Thymus (tissue), 11 donors: ENCODE measurements around the gene TOMM6. TPM values are rescaled to one million over a fixed set of nuclear protein-coding genes. Genes with fewer than 3 reads are reported as not detected.
"Not testable (repeated sequence)": the region's sequence is repeated elsewhere in the genome, so short reads cannot be mapped to it uniquely, and the experiment has no call there.

Source experiments
- DNase-seq, 9 donors: peaks; one replicate each; pipeline ENCODE4 v3.0.0-alpha.2; 2013; ENCODE audit warnings: low spot score in 9 of 9, low read depth in 6 of 9, missing footprints in 1 of 9
- H3K27ac ChIP-seq, 2 donors: one replicate each; pipeline ENCODE4 v1.5.1; 2013; ENCODE audit warnings: control low read depth in 1 of 2, low read depth in 1 of 2, low read length in 1 of 2, mild to moderate bottlenecking in 1 of 2, moderate library complexity in 1 of 2
- H3K27me3 ChIP-seq, 2 donors: one replicate each; pipeline ENCODE4 v1.5.1; 2013; ENCODE audit warnings: low read length in 1 of 2; ENCODE audit not compliant: control insufficient read depth in 2 of 2, insufficient read depth in 1 of 2
- H3K36me3 ChIP-seq, 2 donors: one replicate each; pipeline ENCODE4 v1.5.1; 2013; ENCODE audit warnings: low read length in 1 of 2, mild to moderate bottlenecking in 1 of 2, moderate library complexity in 1 of 2; ENCODE audit not compliant: control insufficient read depth in 2 of 2, insufficient read depth in 2 of 2
- H3K4me1 ChIP-seq, 2 donors: one replicate each; pipeline ENCODE4 v1.5.1; 2013; ENCODE audit warnings: low read length in 2 of 2; ENCODE audit not compliant: control insufficient read depth in 2 of 2, insufficient read depth in 2 of 2
- H3K4me3 ChIP-seq, 2 donors: one replicate each; pipeline ENCODE4 v1.5.1; 2013; ENCODE audit warnings: low read length in 2 of 2, control low read depth in 1 of 2, mild to moderate bottlenecking in 1 of 2
- H3K9me3 ChIP-seq, 2 donors: one replicate each; pipeline ENCODE4 v1.5.1; 2013; ENCODE audit warnings: low read length in 1 of 2, mild to moderate bottlenecking in 1 of 2; ENCODE audit not compliant: control insufficient read depth in 2 of 2, insufficient read depth in 1 of 2
- WGBS: extraction: QIAGEN DNeasy Blood & Tissue Kit; methylation state at CpG from one replicate; pipeline ENCODE4 v1.1.7; 2013; 5-methylcytosine and 5-hydroxymethylcytosine counted together
- polyA plus RNA-seq: library from polyadenylated mRNA; stranded (reverse); fragments of 200-250 nt; gene quantifications from one replicate; pipeline ENCODE4 v1.2.3, GENCODE V29; 2013
- total RNA-seq: library from RNA; stranded (reverse); fragments of 120-200 nt; gene quantifications from one replicate; pipeline ENCODE4 v1.2.4, GENCODE V29; 2013
- donor health status: healthy.

TOMM6 gene
- total and polyA plus RNA-seq, 2 donors, result 216 to 347 TPM

GRCh38 chr6:41758641-41759035 is 28.9 kb upstream of the TOMM6 start:
- Histone ChIP-seq H3K36me3 (no peaks in the 10 kb centered on the region), H3K27me3 (peaks cover 0 to 2% of the 10 kb centered on the region in 2 donors), H3K4me3 (no peak overlapping the region), H3K4me1 (peaks cover 3 to 9% of the 10 kb centered on the region in 2 donors), H3K9me3 (no peaks in the 10 kb centered on the region), H3K27ac (no peak overlapping the region)
- no peak for DNase-seq
- 98% methylated on average over 6 of the region's 6 CpGs for WGBS

DNA sequence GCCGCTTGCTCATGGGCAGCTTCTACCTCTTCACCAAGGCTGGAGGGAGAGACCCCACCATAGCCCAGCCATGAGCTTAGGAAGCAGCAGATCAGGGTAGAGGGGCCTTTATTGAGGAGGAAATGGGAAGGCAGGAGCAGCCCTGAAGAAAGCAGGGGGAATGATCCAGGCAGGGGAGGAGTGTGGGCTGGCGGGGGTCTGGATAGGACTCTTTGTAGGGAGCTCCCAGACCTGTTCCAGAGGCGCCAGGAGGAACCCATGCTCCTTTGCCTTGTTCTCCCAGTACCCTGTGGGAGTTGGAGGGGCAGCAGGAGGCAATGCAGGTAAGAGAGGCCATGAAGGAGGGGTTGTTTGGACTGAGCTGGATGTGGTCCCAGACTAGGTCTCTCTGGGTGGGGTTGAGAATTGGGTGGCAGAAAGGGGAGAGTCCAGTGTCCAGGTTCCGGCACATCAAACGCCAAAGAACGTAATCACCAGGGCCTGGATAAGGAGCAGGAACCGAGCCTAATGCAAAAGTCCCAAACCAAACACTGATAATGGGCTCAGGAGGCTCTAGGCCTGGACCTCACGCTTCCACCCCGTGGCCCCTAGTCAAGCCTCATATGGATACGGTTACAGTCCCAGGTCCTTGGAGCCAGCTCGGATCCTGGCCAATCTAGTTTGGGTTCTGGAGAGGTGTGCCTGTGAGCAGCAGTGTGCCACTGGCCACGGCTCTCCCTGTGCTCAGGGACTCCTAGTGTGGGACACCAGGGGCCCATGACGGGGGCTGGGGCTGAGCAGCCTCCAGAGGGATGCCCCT is 28.2 kb upstream of the TOMM6 start:
- 97% methylated on average over 13 of the region's 13 CpGs for WGBS
- H3K27me3 ChIP-seq, result peaks cover 0 to 2% of the 10 kb centered on the region in 2 donors
- no peak overlapping the region for H3K4me3 ChIP-seq
- no peaks in the 10 kb centered on the region for H3K36me3 ChIP-seq
- H3K27ac ChIP-seq, result no peak overlapping the region
- no peaks in the 10 kb centered on the region for H3K9me3 ChIP-seq
- no peak for DNase-seq
- peaks cover 3 to 9% of the 10 kb centered on the region in 2 donors for H3K4me1 ChIP-seq

DNA sequence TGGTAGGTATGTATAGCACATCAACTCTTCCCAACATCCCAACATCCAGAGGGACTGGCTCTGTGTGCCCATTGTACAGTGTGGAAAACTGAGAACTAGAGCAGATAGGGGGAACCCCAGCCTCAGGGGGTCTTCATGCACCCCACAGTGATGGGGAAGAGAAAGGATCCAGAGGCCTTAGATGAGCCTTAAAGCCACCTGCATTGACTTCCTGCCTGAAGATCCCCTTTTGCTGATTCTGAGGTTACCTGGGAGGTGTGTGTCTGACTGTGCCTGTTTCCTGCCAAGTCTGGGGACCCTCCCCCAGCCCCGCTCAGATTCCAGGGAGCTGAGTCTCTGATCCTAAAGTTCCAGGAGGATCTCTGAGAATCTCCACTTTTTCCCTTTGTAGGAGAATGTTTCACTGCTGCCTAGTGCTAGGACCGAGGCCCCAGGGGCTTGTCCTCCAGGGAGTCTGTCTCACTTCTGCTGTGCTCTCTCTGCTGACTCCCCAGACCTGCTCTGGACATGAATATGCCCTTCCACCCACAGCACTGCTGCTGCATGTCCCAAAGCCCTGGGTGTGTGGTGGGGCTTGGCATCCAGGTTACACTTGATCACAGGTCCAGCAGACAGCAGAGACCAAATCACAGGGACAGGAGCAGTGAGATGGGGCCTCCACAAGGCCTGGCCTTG is 27.5 kb upstream of the TOMM6 start:
- DNase-seq, result no peak
- Histone ChIP-seq H3K9me3 (no peaks in the 10 kb centered on the region), H3K4me1 (peaks cover 3 to 9% of the 10 kb centered on the region in 2 donors), H3K36me3 (no peaks in the 10 kb centered on the region), H3K27me3 (peaks cover 0 to 2% of the 10 kb centered on the region in 2 donors), H3K4me3 (no peak overlapping the region), H3K27ac (no peak overlapping the region)
- 80% methylated on average over 2 of the region's 2 CpGs for WGBS

DNA sequence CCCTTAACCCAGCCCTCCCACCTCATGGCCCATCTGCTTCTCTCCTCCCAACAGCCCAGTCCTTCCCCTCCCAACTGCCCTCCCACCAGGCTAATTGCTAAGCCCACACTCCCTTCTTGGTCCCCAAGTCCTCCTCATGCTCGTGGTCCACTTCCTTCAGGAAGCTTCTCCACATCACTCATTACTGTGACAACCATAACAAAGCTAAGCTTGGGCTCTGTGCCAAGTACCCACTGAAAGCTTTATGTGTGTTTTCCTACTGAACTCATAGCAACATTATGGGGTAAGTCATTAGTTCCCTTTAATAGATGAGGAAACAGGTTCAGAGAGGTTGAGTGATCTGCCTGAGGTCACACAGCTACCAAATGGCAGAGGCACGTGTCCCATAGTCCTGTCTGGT is 24.0 kb upstream of the TOMM6 start:
- 41% methylated on average over 2 of the region's 2 CpGs for WGBS
- peaks cover 0 to 2% of the 10 kb centered on the region in 2 donors for H3K27me3 ChIP-seq
- no peak overlapping the region for H3K27ac ChIP-seq
- H3K36me3 ChIP-seq, result no peaks in the 10 kb centered on the region
- no peak overlapping the region for H3K4me3 ChIP-seq
- peaks cover 0 to 1% of the 10 kb centered on the region in 2 donors for H3K4me1 ChIP-seq
- no peaks in the 10 kb centered on the region for H3K9me3 ChIP-seq
- DNase-seq, result no peak

DNA sequence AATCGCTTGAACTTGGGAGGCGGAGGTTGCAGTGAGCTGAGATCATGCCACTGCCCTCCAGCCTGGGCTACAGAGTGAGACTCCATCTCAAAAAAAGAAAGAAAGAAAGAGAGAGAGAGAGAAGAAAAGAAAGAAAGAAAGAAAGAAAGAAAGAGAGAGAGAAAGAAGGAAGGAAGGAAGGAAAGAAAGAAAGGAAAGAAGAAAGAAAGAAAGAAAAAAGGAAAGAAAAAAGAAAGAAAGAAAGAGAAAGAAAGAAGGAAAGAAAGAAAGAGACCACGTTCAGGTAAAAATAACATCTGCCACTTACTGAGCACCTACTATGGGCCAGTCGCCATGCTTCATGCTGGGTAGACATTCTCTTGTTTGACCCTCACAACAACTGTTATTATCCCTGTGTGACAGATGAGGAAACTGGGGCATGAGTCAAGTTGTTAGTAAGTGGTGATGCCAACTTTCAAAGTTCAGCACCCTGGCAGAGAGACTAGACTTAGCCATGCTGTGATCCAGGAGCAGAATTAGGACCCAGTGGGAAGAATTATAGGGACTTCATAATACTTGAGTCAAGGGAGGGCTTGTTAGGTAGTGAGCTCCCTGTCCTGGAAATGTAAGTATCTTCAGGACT is 21.3 kb upstream of the TOMM6 start:
- H3K27me3 ChIP-seq, H3K27ac ChIP-seq, DNase-seq, H3K4me3 ChIP-seq, H3K4me1 ChIP-seq, H3K9me3 ChIP-seq: not testable (repeated sequence)
- H3K36me3 ChIP-seq, result peaks cover 8 to 11% of the 10 kb centered on the region in 2 donors
- 94% methylated on average over 4 of the region's 4 CpGs for WGBS

GRCh38 chr6:41767112-41767833 is 20.2 kb upstream of the TOMM6 start:
- 82% methylated on average over 12 of the region's 12 CpGs for WGBS
- DNase-seq, result no peak
- H3K4me1 ChIP-seq, result peaks cover 0 to 10% of the 10 kb centered on the region in 2 donors
- H3K27ac ChIP-seq, result no peak overlapping the region
- H3K4me3 ChIP-seq, result no peak overlapping the region
- peaks cover 19 to 22% of the 10 kb centered on the region in 2 donors for H3K36me3 ChIP-seq
- H3K27me3 ChIP-seq, result peaks cover 0 to 2% of the 10 kb centered on the region in 2 donors
- H3K9me3 ChIP-seq, result no peaks in the 10 kb centered on the region

- Histone ChIP-seq H3K4me3 (no peak overlapping the region), H3K9me3 (no peaks in the 10 kb centered on the region), H3K27ac (peak overlapping the region; percentile 26 to 37), H3K4me1 (peaks cover 0 to 10% of the 10 kb centered on the region in 2 donors), H3K27me3 (no peaks in the 10 kb centered on the region), H3K36me3 (peaks cover 23 to 26% of the 10 kb centered on the region in 2 donors)
- 48% methylated on average over 10 of the region's 10 CpGs for WGBS
- DNase-seq, result peak in 1 of 9 donors; percentile 45
These were observed 18.8 kb upstream of the TOMM6 start for GRCh38 chr6:41768545-41769308.

- Histone ChIP-seq H3K27me3 (no peaks in the 10 kb centered on the region), H3K36me3 (peaks cover 27 to 31% of the 10 kb centered on the region in 2 donors), H3K4me1 (peaks cover 0 to 10% of the 10 kb centered on the region in 2 donors), H3K27ac (no peak overlapping the region), H3K4me3 (no peak overlapping the region), H3K9me3 (no peaks in the 10 kb centered on the region)
- no peak for DNase-seq
- 98% methylated on average over 8 of the region's 8 CpGs for WGBS
These were observed 18.1 kb upstream of the TOMM6 start for GRCh38 chr6:41769376-41769775.
